Measurements from ENCODE around the gene NINL.
"Not testable (repeated sequence)": the region's sequence is repeated elsewhere in the genome, so short reads cannot be mapped to it uniquely, and the experiment has no call there.

- TF ChIP-seq CTCF (conservative IDR thresholded peaks at IDR 0.05; ENCODE audit: low read depth, low read length); EZH2 (IDR thresholded peaks at IDR 0.05; ENCODE audit: borderline replicate concordance, low read depth, low read length, poor library complexity, severe bottlenecking): not testable (repeated sequence)
Observed at GRCh38 chr20:25630615-25631014, 45.3 kb upstream of the NINL start.

Measured in A673 (cell line).